ENCODE measurements around the gene CES5A.
A peak's percentile ranks its signal among the peaks of the same experiment; 100 is the strongest.

Gene CES5A

GRCh38 chr16:55875273-55875672 lies at the start of gene CES5A:
Gene CES5A (minus strand): TSS chr16:55875373. CDS start chr16:55875221, 152 bp downstream.
- no peak for TF ChIP-seq CTCF (IDR thresholded peaks at IDR 0.05; ENCODE audit: low read depth, low read length)
- no peaks in the 10 kb centered on the region for H3K27me3 ChIP-seq (ENCODE audit: insufficient read depth, low read depth, severe bottlenecking)
- H3K36me3 ChIP-seq = no peaks in the 10 kb centered on the region
- H3K9me3 ChIP-seq (ENCODE audit: severe bottlenecking) = no peaks in the 10 kb centered on the region
- H3K4me3 ChIP-seq (ENCODE audit: low read depth, low read length) = no peak within 1 kb of the TSS
- no peak within 1 kb of the TSS for H3K27ac ChIP-seq
- DNase-seq = no peak

DNA sequence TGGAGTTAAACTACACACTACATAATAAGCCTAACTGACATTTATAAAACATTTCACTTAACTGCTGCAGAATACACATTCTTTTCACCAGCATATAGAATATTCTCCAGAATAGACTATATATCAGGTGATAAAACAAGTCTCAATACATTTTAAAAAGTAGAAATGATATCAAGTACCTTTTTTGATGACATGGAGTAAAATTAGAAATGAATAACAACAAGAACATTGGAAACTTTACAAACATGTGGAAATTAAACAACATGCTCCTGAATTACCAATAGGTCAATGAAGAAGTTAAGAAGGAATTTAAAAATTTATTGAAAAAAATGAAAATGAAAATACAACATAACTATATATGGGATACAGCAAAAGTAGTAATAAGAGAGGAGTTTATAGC lies 47.5 kb upstream of the CES5A start:
- no peaks in the 10 kb centered on the region for H3K9me3 ChIP-seq (ENCODE audit: severe bottlenecking)
- no peaks in the 10 kb centered on the region for H3K27me3 ChIP-seq (ENCODE audit: insufficient read depth, low read depth, severe bottlenecking)
- no peaks in the 10 kb centered on the region for H3K36me3 ChIP-seq
- no peak overlapping the region for H3K4me3 ChIP-seq (ENCODE audit: low read depth, low read length)
- no peak for TF ChIP-seq CTCF (IDR thresholded peaks at IDR 0.05; ENCODE audit: low read depth, low read length)
- DNase-seq = no peak
- H3K27ac ChIP-seq = no peak overlapping the region

GRCh38 chr16:55917373-55918160 lies 42.4 kb upstream of the CES5A start:
- no peaks in the 10 kb centered on the region for H3K27me3 ChIP-seq (ENCODE audit: insufficient read depth, low read depth, severe bottlenecking)
- TF ChIP-seq CTCF (IDR thresholded peaks at IDR 0.05; ENCODE audit: low read depth, low read length) = no peak

GRCh38 chr16:55915096-55915827 lies 40.1 kb upstream of the CES5A start:
- TF ChIP-seq CTCF (IDR thresholded peaks at IDR 0.05; ENCODE audit: low read depth, low read length) = no peak
- no peaks in the 10 kb centered on the region for H3K27me3 ChIP-seq (ENCODE audit: insufficient read depth, low read depth, severe bottlenecking)

More at GRCh38 chr16:55917373-55918160, 42.4 kb upstream of the CES5A start:
- Histone ChIP-seq H3K27ac (no peak overlapping the region), H3K9me3 (ENCODE audit: severe bottlenecking) (no peaks in the 10 kb centered on the region), H3K36me3 (no peaks in the 10 kb centered on the region), H3K4me3 (ENCODE audit: low read depth, low read length) (no peak overlapping the region)
- no peak for DNase-seq

DNA sequence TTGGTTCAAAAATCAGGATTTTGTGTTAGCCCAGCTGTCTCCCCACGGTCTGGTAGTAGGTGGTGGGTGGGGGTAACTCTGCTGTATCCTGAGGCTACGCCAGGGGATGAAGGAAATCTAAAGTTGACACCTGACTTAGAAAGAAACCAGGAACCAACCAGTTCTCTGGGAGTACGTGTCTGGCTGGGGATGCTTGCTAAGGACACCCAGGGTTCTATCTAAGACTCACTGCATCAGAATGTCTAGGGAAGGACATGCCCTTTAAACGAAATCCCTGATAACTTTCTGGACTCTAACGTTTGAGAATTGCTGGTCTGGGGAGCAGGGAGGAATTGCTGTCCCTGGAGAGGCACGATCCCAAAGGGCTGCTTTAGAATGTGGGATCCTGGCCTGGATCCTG lies 39.2 kb upstream of the CES5A start:
- Histone ChIP-seq H3K9me3 (ENCODE audit: severe bottlenecking) (no peaks in the 10 kb centered on the region), H3K27me3 (ENCODE audit: insufficient read depth, low read depth, severe bottlenecking) (no peaks in the 10 kb centered on the region), H3K36me3 (no peaks in the 10 kb centered on the region), H3K4me3 (ENCODE audit: low read depth, low read length) (no peak overlapping the region), H3K27ac (no peak overlapping the region)
- DNase-seq = no peak
- no peak for TF ChIP-seq CTCF (IDR thresholded peaks at IDR 0.05; ENCODE audit: low read depth, low read length)

More at GRCh38 chr16:55915096-55915827, 40.1 kb upstream of the CES5A start:
- Histone ChIP-seq H3K9me3 (ENCODE audit: severe bottlenecking) (no peaks in the 10 kb centered on the region), H3K36me3 (no peaks in the 10 kb centered on the region), H3K27ac (no peak overlapping the region), H3K4me3 (ENCODE audit: low read depth, low read length) (no peak overlapping the region)
- peak; percentile 38 for DNase-seq

All from WERI-Rb-1 (cell line).